Smooth muscle cell of the pulmonary artery (primary cell): Measurements from ENCODE around the gene SLC13A4. TPM values are rescaled to one million over a fixed set of nuclear protein-coding genes. Genes with fewer than 3 reads are reported as not detected.

ENCODE experiments used
- total RNA-seq: library from RNA; depleted of rRNA; stranded (reverse); fragments of >200 nt; gene quantifications from 2 replicates; pipeline ENCODE4 v1.2.3, GENCODE V29; 2014

Gene SLC13A4, protein sequence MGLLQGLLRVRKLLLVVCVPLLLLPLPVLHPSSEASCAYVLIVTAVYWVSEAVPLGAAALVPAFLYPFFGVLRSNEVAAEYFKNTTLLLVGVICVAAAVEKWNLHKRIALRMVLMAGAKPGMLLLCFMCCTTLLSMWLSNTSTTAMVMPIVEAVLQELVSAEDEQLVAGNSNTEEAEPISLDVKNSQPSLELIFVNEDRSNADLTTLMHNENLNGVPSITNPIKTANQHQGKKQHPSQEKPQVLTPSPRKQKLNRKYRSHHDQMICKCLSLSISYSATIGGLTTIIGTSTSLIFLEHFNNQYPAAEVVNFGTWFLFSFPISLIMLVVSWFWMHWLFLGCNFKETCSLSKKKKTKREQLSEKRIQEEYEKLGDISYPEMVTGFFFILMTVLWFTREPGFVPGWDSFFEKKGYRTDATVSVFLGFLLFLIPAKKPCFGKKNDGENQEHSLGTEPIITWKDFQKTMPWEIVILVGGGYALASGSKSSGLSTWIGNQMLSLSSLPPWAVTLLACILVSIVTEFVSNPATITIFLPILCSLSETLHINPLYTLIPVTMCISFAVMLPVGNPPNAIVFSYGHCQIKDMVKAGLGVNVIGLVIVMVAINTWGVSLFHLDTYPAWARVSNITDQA
- 0.13 and 0.30 TPM in 2 replicates for total RNA-seq

DNA sequence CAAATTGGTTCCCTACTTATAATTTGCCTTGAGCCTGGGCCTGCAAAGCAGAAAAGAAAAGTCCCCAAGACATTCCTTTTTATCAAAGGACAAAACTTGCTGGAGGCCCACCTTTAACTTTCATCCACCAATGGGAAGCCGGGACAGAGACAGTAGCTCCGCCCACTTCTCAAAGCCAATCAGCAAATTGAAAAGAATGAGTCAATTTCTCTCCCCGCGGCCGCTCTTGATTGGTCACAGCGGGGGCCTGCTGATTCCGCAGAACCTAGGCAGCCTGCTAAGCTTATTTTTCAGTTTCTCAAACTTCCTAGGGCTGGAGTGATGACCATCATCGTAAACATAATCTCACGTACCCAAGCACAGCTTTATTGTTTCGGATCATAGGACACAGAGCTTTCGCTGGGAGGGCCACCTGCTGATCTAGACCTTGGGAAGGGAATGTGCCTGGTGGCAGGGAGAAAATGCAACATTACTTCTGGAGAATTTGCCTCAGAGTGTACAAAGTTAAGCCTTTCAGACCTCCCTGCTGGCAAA lies at the start of gene SLC13A4:
TSS of gene SLC13A4 (minus strand) at position 51 of the 534 bp plus-strand sequence. CDS start 690 bp downstream, outside the sequence.

GRCh38 chr7:135748770-135749169 lies 20.8 kb upstream of the SLC13A4 start, which contains the start of gene FAM180A:
TSS of gene FAM180A (minus strand) at chr7:135748813. CDS start at chr7:135748580, 233 bp downstream.

DNA sequence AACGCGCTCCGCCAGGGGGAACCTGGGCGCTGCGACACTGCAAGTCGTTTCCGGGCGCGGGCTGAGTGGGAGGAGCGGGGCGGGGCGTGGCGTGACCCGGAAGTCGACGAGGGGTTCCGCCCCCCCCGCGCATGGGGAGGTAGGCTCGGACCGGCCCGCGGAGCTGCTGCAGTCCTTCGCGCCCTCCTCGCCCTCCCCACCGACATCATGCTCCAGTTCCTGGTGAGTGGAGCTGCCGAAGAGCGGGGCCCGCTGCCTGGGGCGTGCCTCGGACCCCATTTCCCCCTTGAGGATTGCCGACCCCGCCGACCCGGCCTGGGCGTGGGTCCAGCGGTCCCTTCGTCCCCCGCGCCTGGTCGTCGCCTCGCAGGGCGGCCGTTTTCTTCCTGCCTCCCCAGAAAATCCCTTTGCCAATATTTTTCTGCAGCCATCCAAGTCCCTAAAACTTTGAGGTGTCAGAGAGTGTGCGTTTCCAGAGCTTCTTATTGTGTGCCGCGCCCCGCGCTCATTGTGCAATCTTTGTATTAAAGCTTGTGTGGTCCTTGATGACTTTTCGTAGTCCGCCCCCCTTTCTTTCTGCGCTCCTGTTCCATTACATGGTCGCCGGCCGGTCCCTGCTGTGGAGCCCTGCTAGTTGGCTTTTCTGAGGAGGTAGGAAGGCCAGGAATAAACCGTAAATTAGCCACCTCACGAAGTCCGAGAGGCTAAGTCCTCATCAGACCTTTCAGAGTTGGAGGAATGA lies 65.4 kb downstream of the SLC13A4 start, which contains the start of gene STMP1:
TSS of gene STMP1 (plus strand) at position 142 of the 742 bp plus-strand sequence.

Other genes with a start within 250 kb of the SLC13A4 start
- 17.5 and 23.3 TPM in 2 replicates for gene CNOT4, start 218.1 kb downstream of the SLC13A4 start, total RNA-seq
- gene NUP205, start 170.3 kb downstream of the SLC13A4 start, total RNA-seq: 38.8 and 42.1 TPM in 2 replicates
- 18.6 and 26.4 TPM in 2 replicates for gene STMP1, start 65.7 kb downstream of the SLC13A4 start, total RNA-seq
- 51.3 and 119 TPM in 2 replicates for gene FAM180A, start 20.6 kb upstream of the SLC13A4 start, total RNA-seq
- gene MTPN, start 249.2 kb upstream of the SLC13A4 start, total RNA-seq: 210 and 232 TPM in 2 replicates